Astrocyte of the hippocampus (primary cell): ENCODE data around the gene CHAC1.

Source experiments
- DNase-seq: peaks from one replicate; pipeline ENCODE4 v3.0.0; 2011; ENCODE audit warnings: low read depth, low spot score

CHAC1 gene

GRCh38 chr15:40985541-40986330, 32.5 kb downstream of the CHAC1 start:
- peak; percentile 20 for DNase-seq

GRCh38 chr15:40986820-40987219, 33.5 kb downstream of the CHAC1 start:
- no peak for DNase-seq

- DNase-seq = no peak
Measured at GRCh38 chr15:40988156-40988555, 34.9 kb downstream of the CHAC1 start.

GRCh38 chr15:40990080-40990479, 36.8 kb downstream of the CHAC1 start:
- DNase-seq = peak; percentile 39

DNA sequence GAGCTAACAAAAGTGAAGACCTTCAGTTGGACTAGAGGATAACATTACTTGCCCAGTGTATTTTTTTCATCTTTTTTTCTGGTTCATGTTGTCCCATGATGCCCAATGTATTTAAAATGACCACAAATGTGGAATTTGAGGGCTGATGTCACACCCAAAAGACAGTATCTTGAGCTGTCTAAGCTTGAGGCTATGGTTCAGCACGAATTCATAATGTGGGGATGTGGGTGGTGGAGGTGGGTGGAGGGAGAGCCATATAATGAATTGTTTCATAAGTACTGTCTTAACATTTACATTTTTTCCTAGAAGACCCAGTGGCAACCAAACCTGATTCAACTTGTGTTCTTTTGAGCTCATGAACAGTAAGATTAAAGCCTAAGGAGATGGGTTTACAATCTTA, 37.5 kb downstream of the CHAC1 start:
- no peak for DNase-seq

- DNase-seq = no peak
Measured at GRCh38 chr15:40991355-40991754, 38.1 kb downstream of the CHAC1 start.

- DNase-seq = peak; percentile 28
Measured at GRCh38 chr15:40992241-40992741, 39.0 kb downstream of the CHAC1 start.

GRCh38 chr15:40992825-40993224, 39.6 kb downstream of the CHAC1 start:
- DNase-seq = no peak

- DNase-seq = no peak
Measured at GRCh38 chr15:40995656-40996055, 42.4 kb downstream of the CHAC1 start.

DNA sequence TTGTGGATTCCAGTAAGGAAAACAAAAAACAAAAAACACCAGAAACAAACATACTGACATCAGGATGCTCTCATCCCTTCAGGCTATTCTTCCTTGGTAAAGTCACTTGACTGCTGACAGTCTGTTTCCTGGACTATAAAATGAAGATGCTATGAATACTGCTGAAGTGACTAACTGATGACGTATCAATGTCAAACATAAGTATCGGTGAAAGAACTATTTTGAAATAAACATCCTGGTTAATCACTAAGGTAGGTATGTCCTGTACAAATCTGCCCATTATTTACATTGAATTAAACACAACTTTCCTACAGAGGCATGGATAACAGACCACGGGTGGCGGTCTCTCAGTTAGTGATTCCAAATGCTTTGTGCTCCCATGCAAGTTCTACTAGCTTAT, 45.9 kb downstream of the CHAC1 start:
- no peak for DNase-seq

GRCh38 chr15:41001524-41002214, 48.4 kb downstream of the CHAC1 start:
- DNase-seq = no peak

GRCh38 chr15:41004490-41004889, 51.2 kb downstream of the CHAC1 start:
- DNase-seq = no peak
